ENCODE measurements around the gene ZNF764.

Gene ZNF764

DNA sequence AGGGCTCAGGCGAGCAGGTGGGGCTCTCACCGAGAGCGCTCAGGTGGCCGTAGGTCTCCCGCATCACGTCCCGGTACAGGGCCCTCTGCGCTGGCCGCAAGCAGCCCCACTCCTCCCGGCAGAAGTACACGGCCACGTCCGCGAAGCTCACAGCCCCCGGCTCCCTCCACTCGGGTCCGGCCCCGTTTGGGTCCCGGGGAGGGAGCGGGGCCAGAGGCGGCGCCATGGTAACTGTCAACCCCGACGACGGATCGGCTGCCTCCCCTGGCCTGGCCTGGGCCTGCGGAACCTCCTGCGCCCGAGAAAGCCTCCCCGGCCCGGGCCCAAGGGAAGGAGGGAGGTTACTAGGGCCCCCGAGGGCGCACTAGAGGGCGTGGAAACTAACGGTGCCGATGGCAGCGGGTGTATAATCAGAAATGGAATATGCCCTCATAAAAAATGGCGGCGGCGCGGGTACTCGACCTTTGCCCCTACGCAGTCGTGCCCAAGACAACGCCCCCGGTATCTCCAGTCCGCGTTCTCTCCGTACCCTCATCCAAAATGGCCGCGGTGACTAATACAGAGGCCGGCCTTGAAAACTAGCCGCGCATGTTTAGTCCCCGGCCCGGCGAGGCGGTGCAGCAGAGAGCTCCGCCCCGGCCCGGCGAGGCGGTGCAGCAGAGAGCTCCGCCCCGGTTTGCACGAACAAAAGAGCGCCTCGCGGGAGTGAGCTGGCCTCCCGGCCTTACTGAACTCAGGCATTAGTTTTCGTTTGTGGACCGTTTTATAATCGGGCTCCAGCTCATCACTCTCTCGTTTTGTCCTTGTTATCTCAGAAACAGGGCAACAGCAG lies at the start of gene ZNF764:
Gene ZNF764 (minus strand): TSS at position 418 of the 832 bp plus-strand sequence. CDS start 192 bp downstream, at position 226.
- Histone ChIP-seq H3K4me3 (ENCODE audit: low read depth, low read length, poor library complexity, severe bottlenecking) (peak within 1 kb of the TSS; percentile 82), H3K27me3 (ENCODE audit: insufficient read depth, low read length) (no peaks in the 10 kb centered on the region), H3K27ac (ENCODE audit: low read depth, low read length, poor library complexity, severe bottlenecking) (peak within 1 kb of the TSS; percentile 64), H4K20me1 (ENCODE audit: insufficient read depth, low read length) (no peaks in the 10 kb centered on the region), H3K36me3 (ENCODE audit: insufficient read depth, low read length) (peaks cover 33% of the 10 kb centered on the region), H3K4me1 (ENCODE audit: insufficient read depth, low read length, severe bottlenecking) (peaks cover 21% of the 10 kb centered on the region), H3F3A (ENCODE audit: insufficient read depth, low read length) (0 out of 2 replicates have a peak, but pooled peaks cover 3% of the 10 kb centered on the region), H3K9me3 (ENCODE audit: low read length) (no peaks in the 10 kb centered on the region), H3K79me2 (ENCODE audit: insufficient read depth, low read length) (0 out of 2 replicates have a peak, but pooled peaks cover 4% of the 10 kb centered on the region), H2AFZ (ENCODE audit: low read length) (no peak within 1 kb of the TSS), H3K9ac (ENCODE audit: low read length) (peak within 1 kb of the TSS; percentile 93), H3K9me2 (ENCODE audit: low read depth, low read length) (no peaks in the 10 kb centered on the region), H3K4me2 (ENCODE audit: low read length) (peak within 1 kb of the TSS; percentile 61)
- TF ChIP-seq, protein P1, sequence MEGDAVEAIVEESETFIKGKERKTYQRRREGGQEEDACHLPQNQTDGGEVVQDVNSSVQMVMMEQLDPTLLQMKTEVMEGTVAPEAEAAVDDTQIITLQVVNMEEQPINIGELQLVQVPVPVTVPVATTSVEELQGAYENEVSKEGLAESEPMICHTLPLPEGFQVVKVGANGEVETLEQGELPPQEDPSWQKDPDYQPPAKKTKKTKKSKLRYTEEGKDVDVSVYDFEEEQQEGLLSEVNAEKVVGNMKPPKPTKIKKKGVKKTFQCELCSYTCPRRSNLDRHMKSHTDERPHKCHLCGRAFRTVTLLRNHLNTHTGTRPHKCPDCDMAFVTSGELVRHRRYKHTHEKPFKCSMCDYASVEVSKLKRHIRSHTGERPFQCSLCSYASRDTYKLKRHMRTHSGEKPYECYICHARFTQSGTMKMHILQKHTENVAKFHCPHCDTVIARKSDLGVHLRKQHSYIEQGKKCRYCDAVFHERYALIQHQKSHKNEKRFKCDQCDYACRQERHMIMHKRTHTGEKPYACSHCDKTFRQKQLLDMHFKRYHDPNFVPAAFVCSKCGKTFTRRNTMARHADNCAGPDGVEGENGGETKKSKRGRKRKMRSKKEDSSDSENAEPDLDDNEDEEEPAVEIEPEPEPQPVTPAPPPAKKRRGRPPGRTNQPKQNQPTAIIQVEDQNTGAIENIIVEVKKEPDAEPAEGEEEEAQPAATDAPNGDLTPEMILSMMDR (IDR thresholded peaks at IDR 0.05; ENCODE audit: low read length): peak; percentile 13; the same call in 1 of the 2 replicates
- TF ChIP-seq EZH2 (IDR thresholded peaks at IDR 0.05; ENCODE audit: borderline replicate concordance, low read length): no peak

- no peaks in the 10 kb centered on the region for H3F3A ChIP-seq (ENCODE audit: insufficient read depth, low read length)
- no peaks in the 10 kb centered on the region for H3K27me3 ChIP-seq (ENCODE audit: insufficient read depth, low read length)
- H3K4me1 ChIP-seq (ENCODE audit: insufficient read depth, low read length, severe bottlenecking): peaks cover 15% of the 10 kb centered on the region
- peaks cover 48% of the 10 kb centered on the region for H3K36me3 ChIP-seq (ENCODE audit: insufficient read depth, low read length)
- no peaks in the 10 kb centered on the region for H3K9me2 ChIP-seq (ENCODE audit: low read depth, low read length)
- no peaks in the 10 kb centered on the region for H4K20me1 ChIP-seq (ENCODE audit: insufficient read depth, low read length)
- no peak overlapping the region for H2AFZ ChIP-seq (ENCODE audit: low read length)
- TF ChIP-seq EZH2 (IDR thresholded peaks at IDR 0.05; ENCODE audit: borderline replicate concordance, low read length): no peak
- TF ChIP-seq, protein P1 (IDR thresholded peaks at IDR 0.05; ENCODE audit: low read length): no peak
- no peaks in the 10 kb centered on the region for H3K9me3 ChIP-seq (ENCODE audit: low read length)
- H3K79me2 ChIP-seq (ENCODE audit: insufficient read depth, low read length): no peaks in the 10 kb centered on the region
- H3K4me3 ChIP-seq (ENCODE audit: low read depth, low read length, poor library complexity, severe bottlenecking): no peak overlapping the region
- no peak overlapping the region for H3K27ac ChIP-seq (ENCODE audit: low read depth, low read length, poor library complexity, severe bottlenecking)
- no peak overlapping the region for H3K4me2 ChIP-seq (ENCODE audit: low read length)
- H3K9ac ChIP-seq (ENCODE audit: low read length): no peak overlapping the region
Observed at GRCh38 chr16:30606004-30606403, 47.8 kb upstream of the ZNF764 start.

- H3K9me2 ChIP-seq (ENCODE audit: low read depth, low read length): no peaks in the 10 kb centered on the region
- H3K27me3 ChIP-seq (ENCODE audit: insufficient read depth, low read length): no peaks in the 10 kb centered on the region
- no peak overlapping the region for H3K27ac ChIP-seq (ENCODE audit: low read depth, low read length, poor library complexity, severe bottlenecking)
- H3F3A ChIP-seq (ENCODE audit: insufficient read depth, low read length): no peaks in the 10 kb centered on the region
- H3K4me1 ChIP-seq (ENCODE audit: insufficient read depth, low read length, severe bottlenecking): peaks cover 13% of the 10 kb centered on the region
- H3K79me2 ChIP-seq (ENCODE audit: insufficient read depth, low read length): no peaks in the 10 kb centered on the region
- H3K9ac ChIP-seq (ENCODE audit: low read length): no peak overlapping the region
- no peaks in the 10 kb centered on the region for H4K20me1 ChIP-seq (ENCODE audit: insufficient read depth, low read length)
- H3K4me2 ChIP-seq (ENCODE audit: low read length): no peak overlapping the region
- no peak overlapping the region for H3K4me3 ChIP-seq (ENCODE audit: low read depth, low read length, poor library complexity, severe bottlenecking)
- TF ChIP-seq EZH2 (IDR thresholded peaks at IDR 0.05; ENCODE audit: borderline replicate concordance, low read length): no peak
- TF ChIP-seq, protein P1 (IDR thresholded peaks at IDR 0.05; ENCODE audit: low read length): no peak
- H2AFZ ChIP-seq (ENCODE audit: low read length): no peak overlapping the region
- H3K36me3 ChIP-seq (ENCODE audit: insufficient read depth, low read length): peaks cover 48% of the 10 kb centered on the region
- H3K9me3 ChIP-seq (ENCODE audit: low read length): no peaks in the 10 kb centered on the region
Observed at GRCh38 chr16:30605158-30605557, 47.0 kb upstream of the ZNF764 start.

Data from OCI-LY1 (cell line).